HepG2 (cell line): ENCODE data around the gene MARK4. TPM values are rescaled to one million over a fixed set of nuclear protein-coding genes. Genes with fewer than 3 reads are reported as not detected.

Source experiments
- ATAC-seq: fragments of 200-7000 bp; cut with Tn5 transposase; 3 replicates; pipeline ENCODE4 v1.9.1; 2020; ENCODE audit warnings: mild to moderate bottlenecking, moderate library complexity
- BruUV-seq: library from RNA; stranded (reverse); fragments of 400-500 nt; replicated peaks from 2 replicates; lab custom pipeline; 2021; lab: Mats Ljungman, UMichigan
- CTCF ChIA-PET: fragments of 300-600 bp; formaldehyde crosslinking; extraction: SDS; loops from one replicate; lab custom pipeline; 2021; ENCODE audit warnings: low total read pairs, inconsistent platforms, low intra/inter-chr PET ratio; lab: Yijun Ruan, JAX
- POLR2A ChIA-PET: fragments of 350-600 bp; sonication (Branson Sonifier 250); formaldehyde crosslinking; loops from one replicate; lab custom pipeline; 2020; ENCODE audit warnings: antibody characterized with exemption, inconsistent platforms; lab: Yijun Ruan, JAX
- DNase-seq: peaks from one replicate; pipeline ENCODE4 v3.0.0-alpha.2; 2015; ENCODE audit warnings: low spot score
- FAIRE-seq: peaks from 3 replicates; lab custom pipeline; 2011; peaks lifted over from hg19 to GRCh38; lab: Jason Lieb, UNC
- H2AFZ ChIP-seq: one replicate; pipeline ENCODE4 v1.6.1; 2011; ENCODE audit warnings: low read length, inconsistent platforms
- H3K27ac ChIP-seq: fragments of 300-600 bp; 3 replicates; pipeline ENCODE4 v1.8.0; 2011; ENCODE audit warnings: mixed run types, mild to moderate bottlenecking, mixed read lengths, low read length, inconsistent platforms; ENCODE audit not compliant: insufficient read depth; ENCODE audit errors: extremely low read length
- H3K27me3 ChIP-seq, 2 experiments: fragments of 200-600 bp in 1 of 2; 2 replicates in 1 of 2; 3 replicates in 1 of 2; pipeline versions ENCODE4 v1.6.0 to v1.8.0; 2011; ENCODE audit warnings: low read length in 2 of 2, mild to moderate bottlenecking in 2 of 2, moderate library complexity in 2 of 2, inconsistent platforms in 1 of 2; ENCODE audit not compliant: insufficient read depth in 2 of 2, control insufficient read depth in 1 of 2
- H3K36me3 ChIP-seq, 2 experiments: fragments of 200-600 bp in 1 of 2; replicated peaks in 1 of 2; 2 replicates in 1 of 2; 3 replicates in 1 of 2; pipeline versions ENCODE4 v1.5.1 to v1.8.0; 2011; ENCODE audit warnings: low read length in 2 of 2, inconsistent platforms in 1 of 2; ENCODE audit not compliant: insufficient read depth in 2 of 2, control insufficient read depth in 1 of 2
- H3K4me1 ChIP-seq: 2 replicates; pipeline ENCODE4 v1.5.1; 2012; ENCODE audit warnings: low read length, inconsistent platforms; ENCODE audit not compliant: insufficient read depth
- H3K4me2 ChIP-seq: 2 replicates; pipeline ENCODE4 v1.6.0; 2011; ENCODE audit warnings: low read depth, low read length, inconsistent platforms
- H3K4me3 ChIP-seq, 3 experiments: fragments of 200-600 bp in 1 of 3; sonication (generic), shearing (Covaris generic) in 1 of 3; replicated peaks in 1 of 3; 2 replicates each; pipeline ENCODE4 v1.5.1; 2011 to 2016; ENCODE audit warnings: low read length in 3 of 3, inconsistent platforms in 2 of 3, low read depth in 2 of 3, mild to moderate bottlenecking in 2 of 3, control low read depth in 1 of 3, mixed read lengths in 1 of 3; ENCODE audit not compliant: insufficient read depth in 1 of 3
- H3K79me2 ChIP-seq: one replicate; pipeline ENCODE4 v1.6.1; 2011; ENCODE audit warnings: low read length, inconsistent platforms; ENCODE audit not compliant: insufficient read depth
- H3K9ac ChIP-seq: 2 replicates; pipeline ENCODE4 v1.6.0; 2011; ENCODE audit warnings: mild to moderate bottlenecking, low read depth, low read length, inconsistent platforms; ENCODE audit not compliant: insufficient read depth
- H3K9me3 ChIP-seq: 2 replicates; pipeline ENCODE4 v1.5.1; 2012; ENCODE audit warnings: mild to moderate bottlenecking, low read length
- H4K20me1 ChIP-seq: 2 replicates; pipeline ENCODE4 v1.6.0; 2011; ENCODE audit warnings: inconsistent platforms, mild to moderate bottlenecking, low read length, moderate library complexity; ENCODE audit not compliant: insufficient read depth
- FOXO1 ChIP-seq: sonication (generic); formaldehyde crosslinking; IDR thresholded peaks from 2 replicates; pipeline ENCODE4 v1.4.0; 2020; ENCODE audit warnings: missing genetic modification reagents
- KAT2B ChIP-seq: fragments of 150-350 bp; IDR thresholded peaks from 2 replicates; pipeline ENCODE4 v1.6.1; 2014; ENCODE audit warnings: low read depth, low read length, borderline replicate concordance
- PATZ1 ChIP-seq: sonication (generic); formaldehyde crosslinking; IDR thresholded peaks from 2 replicates; pipeline ENCODE4 v1.4.0; 2020; ENCODE audit warnings: missing genetic modification reagents
- RXRA ChIP-seq: sonication (generic); formaldehyde crosslinking; IDR thresholded peaks from 2 replicates; pipeline ENCODE4 v1.5.1; 2020; ENCODE audit warnings: missing genetic modification reagents
- SP5 ChIP-seq: IDR thresholded peaks from 2 replicates; pipeline ENCODE4 v1.6.1; 2016; ENCODE audit warnings: low read depth, borderline replicate concordance
- TBX2 ChIP-seq: sonication (generic); formaldehyde crosslinking; IDR thresholded peaks from 2 replicates; pipeline ENCODE4 v1.5.0; 2020; ENCODE audit warnings: missing genetic modification reagents, mild to moderate bottlenecking, borderline replicate concordance
- TFDP1 ChIP-seq: IDR thresholded peaks from 2 replicates; pipeline ENCODE4 v1.6.1; 2016; ENCODE audit warnings: missing compliant biosample characterization, missing genetic modification reagents, borderline replicate concordance
- ZBTB7A ChIP-seq: sonication (generic); formaldehyde crosslinking; IDR thresholded peaks from 2 replicates; pipeline ENCODE4 v1.8.0; 2022; ENCODE audit warnings: mild to moderate bottlenecking, missing genetic modification reagents
- ZNF430 ChIP-seq: sonication (generic); formaldehyde crosslinking; IDR thresholded peaks from 2 replicates; pipeline ENCODE4 v1.9.0; 2021; ENCODE audit warnings: mild to moderate bottlenecking, missing genetic modification reagents
- WGBS: methylation state at CpG from one replicate; pipeline ENCODE4 v1.1.6; 2017; ENCODE audit warnings: low lambda C conversion rate; 5-methylcytosine and 5-hydroxymethylcytosine counted together
- in situ Hi-C: cut with HindIII; loops from 2 replicates; pipeline ENCODE4 v1.10.0; 2017; ENCODE audit warnings: low pct_unique_long_range_greater_than_20kb; ENCODE audit not compliant: extremely low pct_ligation_motif_present
- intact Hi-C: fragments of 100-400 bp; cut with micrococcal nuclease; formaldehyde crosslinking; loops from one replicate; pipeline ENCODE4 v1.10.0; 2022; ENCODE audit not compliant: unreplicated experiment
- polyA plus RNA-seq, 8 experiments: library from polyadenylated mRNA; depleted of rRNA in 3 of 8; stranded (reverse) in 7 of 8; unstranded in 1 of 8; fragments of >200 nt; fragmentation: Illumina TruSeq in 4 of 8; extraction: Trizol in 4 of 8; gene quantifications; 2 replicates each; pipeline versions ENCODE4 v1.2.1 to v1.2.3, GENCODE V29; 2011 to 2016; ENCODE audit warnings: low read depth in 4 of 8, missing spikeins in 1 of 8, mixed read lengths in 1 of 8; ENCODE audit not compliant: insufficient read depth in 1 of 8
- total RNA-seq, 5 experiments: library from RNA; depleted of rRNA; stranded (reverse); fragments of >200 nt; fragmentation: Illumina TruSeq; extraction: Trizol; gene quantifications; 2 replicates each; pipeline ENCODE4 v1.2.3, GENCODE V29; 2016; ENCODE audit warnings: low read depth in 1 of 5
- TF ChIP-seq, protein P1 (sequence below): sonication (generic); formaldehyde crosslinking; IDR thresholded peaks from 2 replicates; pipeline ENCODE4 v1.5.1; 2020; ENCODE audit warnings: mild to moderate bottlenecking, missing genetic modification reagents, moderate library complexity
- TF ChIP-seq, protein P2 (sequence below): sonication (generic); formaldehyde crosslinking; conservative IDR thresholded peaks from 2 replicates; pipeline ENCODE4 v1.4.0; 2020; ENCODE audit warnings: mild to moderate bottlenecking, missing genetic modification reagents, moderate library complexity

MARK4 gene
- total and polyA plus RNA-seq, 2 of the 13 experiments (the other 11 are each of a cell fraction or from before 2014, with no cell fraction given), result 7.0 to 12.2 TPM

DNA sequence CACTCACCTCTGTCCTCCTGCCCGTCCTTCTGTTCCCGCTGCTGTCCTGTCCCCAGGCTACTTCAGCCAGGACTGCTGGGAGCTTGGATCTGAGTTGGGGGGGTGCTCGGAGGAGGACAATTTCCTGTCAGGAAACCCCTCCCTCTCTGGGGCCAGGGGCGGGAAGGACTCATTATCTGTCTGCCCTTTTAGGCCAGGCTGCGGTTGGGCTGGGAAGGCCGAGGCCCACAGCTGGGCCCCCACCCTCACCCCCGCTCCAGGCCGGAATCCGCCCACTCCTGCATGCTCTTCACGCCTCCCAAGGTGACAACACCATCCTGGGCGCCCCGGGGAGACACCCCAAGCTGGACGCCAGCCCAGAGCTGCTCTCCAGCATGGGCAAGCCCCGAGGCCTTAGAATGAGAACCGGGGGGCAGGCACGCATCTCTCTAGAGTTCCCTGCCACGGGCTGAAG lies 5.7 kb upstream of the MARK4 start, which contains the start of gene EXOC3L2:
TSS of gene EXOC3L2 (minus strand) at position 74 of the 454 bp plus-strand sequence. CDS start 6,362 bp downstream, outside the sequence.
- intact Hi-C loops, result loop anchor here (10.0 kb wide), 1 partner anchor 61 kb away; no protein-coding TSS in a partner anchor
- no peak for DNase-seq
- no TSS peak for BruUV-seq

More for the DNA sequence above, 5.7 kb upstream of the MARK4 start, which contains the start of gene EXOC3L2:
- no peak for FAIRE-seq
- no peaks in the 10 kb centered on the region for H4K20me1 ChIP-seq
- TF ChIP-seq ZNF430 (CRISPR knock-in tag) (0 out of 2 replicates have a peak, but pooled peaks have one; percentile 15), SP5 (peak; percentile 22; the same call in 1 of the 2 replicates), ZBTB7A (CRISPR knock-in tag) (peak; percentile 29; the same call in 1 of the 2 replicates), RXRA (0 out of 2 replicates have a peak, but pooled peaks have one; percentile 17), FOXO1 (CRISPR knock-in tag) (no peak), KAT2B (no peak), TBX2 (peak; percentile 35; the same call in 1 of the 2 replicates), PATZ1 (CRISPR knock-in tag) (peak; percentile 86), TFDP1 (peak; percentile 41; the same call in 1 of the 2 replicates)
- TF ChIP-seq, protein P1, sequence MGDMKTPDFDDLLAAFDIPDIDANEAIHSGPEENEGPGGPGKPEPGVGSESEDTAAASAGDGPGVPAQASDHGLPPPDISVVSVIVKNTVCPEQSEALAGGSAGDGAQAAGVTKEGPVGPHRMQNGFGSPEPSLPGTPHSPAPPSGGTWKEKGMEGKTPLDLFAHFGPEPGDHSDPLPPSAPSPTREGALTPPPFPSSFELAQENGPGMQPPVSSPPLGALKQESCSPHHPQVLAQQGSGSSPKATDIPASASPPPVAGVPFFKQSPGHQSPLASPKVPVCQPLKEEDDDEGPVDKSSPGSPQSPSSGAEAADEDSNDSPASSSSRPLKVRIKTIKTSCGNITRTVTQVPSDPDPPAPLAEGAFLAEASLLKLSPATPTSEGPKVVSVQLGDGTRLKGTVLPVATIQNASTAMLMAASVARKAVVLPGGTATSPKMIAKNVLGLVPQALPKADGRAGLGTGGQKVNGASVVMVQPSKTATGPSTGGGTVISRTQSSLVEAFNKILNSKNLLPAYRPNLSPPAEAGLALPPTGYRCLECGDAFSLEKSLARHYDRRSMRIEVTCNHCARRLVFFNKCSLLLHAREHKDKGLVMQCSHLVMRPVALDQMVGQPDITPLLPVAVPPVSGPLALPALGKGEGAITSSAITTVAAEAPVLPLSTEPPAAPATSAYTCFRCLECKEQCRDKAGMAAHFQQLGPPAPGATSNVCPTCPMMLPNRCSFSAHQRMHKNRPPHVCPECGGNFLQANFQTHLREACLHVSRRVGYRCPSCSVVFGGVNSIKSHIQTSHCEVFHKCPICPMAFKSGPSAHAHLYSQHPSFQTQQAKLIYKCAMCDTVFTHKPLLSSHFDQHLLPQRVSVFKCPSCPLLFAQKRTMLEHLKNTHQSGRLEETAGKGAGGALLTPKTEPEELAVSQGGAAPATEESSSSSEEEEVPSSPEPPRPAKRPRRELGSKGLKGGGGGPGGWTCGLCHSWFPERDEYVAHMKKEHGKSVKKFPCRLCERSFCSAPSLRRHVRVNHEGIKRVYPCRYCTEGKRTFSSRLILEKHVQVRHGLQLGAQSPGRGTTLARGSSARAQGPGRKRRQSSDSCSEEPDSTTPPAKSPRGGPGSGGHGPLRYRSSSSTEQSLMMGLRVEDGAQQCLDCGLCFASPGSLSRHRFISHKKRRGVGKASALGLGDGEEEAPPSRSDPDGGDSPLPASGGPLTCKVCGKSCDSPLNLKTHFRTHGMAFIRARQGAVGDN (CRISPR knock-in tag), result peak; percentile 60
- TF ChIP-seq, protein P2, sequence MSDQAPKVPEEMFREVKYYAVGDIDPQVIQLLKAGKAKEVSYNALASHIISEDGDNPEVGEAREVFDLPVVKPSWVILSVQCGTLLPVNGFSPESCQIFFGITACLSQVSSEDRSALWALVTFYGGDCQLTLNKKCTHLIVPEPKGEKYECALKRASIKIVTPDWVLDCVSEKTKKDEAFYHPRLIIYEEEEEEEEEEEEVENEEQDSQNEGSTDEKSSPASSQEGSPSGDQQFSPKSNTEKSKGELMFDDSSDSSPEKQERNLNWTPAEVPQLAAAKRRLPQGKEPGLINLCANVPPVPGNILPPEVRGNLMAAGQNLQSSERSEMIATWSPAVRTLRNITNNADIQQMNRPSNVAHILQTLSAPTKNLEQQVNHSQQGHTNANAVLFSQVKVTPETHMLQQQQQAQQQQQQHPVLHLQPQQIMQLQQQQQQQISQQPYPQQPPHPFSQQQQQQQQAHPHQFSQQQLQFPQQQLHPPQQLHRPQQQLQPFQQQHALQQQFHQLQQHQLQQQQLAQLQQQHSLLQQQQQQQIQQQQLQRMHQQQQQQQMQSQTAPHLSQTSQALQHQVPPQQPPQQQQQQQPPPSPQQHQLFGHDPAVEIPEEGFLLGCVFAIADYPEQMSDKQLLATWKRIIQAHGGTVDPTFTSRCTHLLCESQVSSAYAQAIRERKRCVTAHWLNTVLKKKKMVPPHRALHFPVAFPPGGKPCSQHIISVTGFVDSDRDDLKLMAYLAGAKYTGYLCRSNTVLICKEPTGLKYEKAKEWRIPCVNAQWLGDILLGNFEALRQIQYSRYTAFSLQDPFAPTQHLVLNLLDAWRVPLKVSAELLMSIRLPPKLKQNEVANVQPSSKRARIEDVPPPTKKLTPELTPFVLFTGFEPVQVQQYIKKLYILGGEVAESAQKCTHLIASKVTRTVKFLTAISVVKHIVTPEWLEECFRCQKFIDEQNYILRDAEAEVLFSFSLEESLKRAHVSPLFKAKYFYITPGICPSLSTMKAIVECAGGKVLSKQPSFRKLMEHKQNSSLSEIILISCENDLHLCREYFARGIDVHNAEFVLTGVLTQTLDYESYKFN (CRISPR knock-in tag), result 0 out of 2 replicates have a peak, but pooled peaks have one; percentile 21
- peaks cover 49% of the 10 kb centered on the region for H3K4me1 ChIP-seq
- H2AFZ ChIP-seq, result no peak within 1 kb of the TSS
- peaks cover 4 to 14% of the 10 kb centered on the region in 2 experiments; a peak in 4 of 5 replicates for H3K27me3 ChIP-seq
- H3K79me2 ChIP-seq, result no peaks in the 10 kb centered on the region
- H3K9ac ChIP-seq, result no peak within 1 kb of the TSS
- peak within 1 kb of the TSS; percentile 59 for H3K4me2 ChIP-seq
- ATAC-seq, result peak; percentile 28; the same call in 2 of the 3 replicates
- WGBS, result 6% methylated on average over 3 of the region's 17 CpGs
- H3K4me3 ChIP-seq, result peak within 1 kb of the TSS in 1 of 3 experiments; percentile 54; a peak in 2 of 6 replicates
- H3K9me3 ChIP-seq, result no peaks in the 10 kb centered on the region
- CTCF ChIA-PET, result no interaction called here
- in situ Hi-C loops, result no loop called here
- POLR2A ChIA-PET, result no interaction called here
- H3K36me3 ChIP-seq, result no peaks in the 10 kb centered on the region
- no peak within 1 kb of the TSS for H3K27ac ChIP-seq
